Fibroblast of upper back skin (primary cell): ENCODE data around the gene ZNF292.
"Not testable (repeated sequence)": the region's sequence is repeated elsewhere in the genome, so short reads cannot be mapped to it uniquely, and the experiment has no call there.

Experiments
- DNase-seq: peaks from one replicate; pipeline ENCODE4 v3.0.0-alpha.2; 2013

Gene ZNF292

DNA sequence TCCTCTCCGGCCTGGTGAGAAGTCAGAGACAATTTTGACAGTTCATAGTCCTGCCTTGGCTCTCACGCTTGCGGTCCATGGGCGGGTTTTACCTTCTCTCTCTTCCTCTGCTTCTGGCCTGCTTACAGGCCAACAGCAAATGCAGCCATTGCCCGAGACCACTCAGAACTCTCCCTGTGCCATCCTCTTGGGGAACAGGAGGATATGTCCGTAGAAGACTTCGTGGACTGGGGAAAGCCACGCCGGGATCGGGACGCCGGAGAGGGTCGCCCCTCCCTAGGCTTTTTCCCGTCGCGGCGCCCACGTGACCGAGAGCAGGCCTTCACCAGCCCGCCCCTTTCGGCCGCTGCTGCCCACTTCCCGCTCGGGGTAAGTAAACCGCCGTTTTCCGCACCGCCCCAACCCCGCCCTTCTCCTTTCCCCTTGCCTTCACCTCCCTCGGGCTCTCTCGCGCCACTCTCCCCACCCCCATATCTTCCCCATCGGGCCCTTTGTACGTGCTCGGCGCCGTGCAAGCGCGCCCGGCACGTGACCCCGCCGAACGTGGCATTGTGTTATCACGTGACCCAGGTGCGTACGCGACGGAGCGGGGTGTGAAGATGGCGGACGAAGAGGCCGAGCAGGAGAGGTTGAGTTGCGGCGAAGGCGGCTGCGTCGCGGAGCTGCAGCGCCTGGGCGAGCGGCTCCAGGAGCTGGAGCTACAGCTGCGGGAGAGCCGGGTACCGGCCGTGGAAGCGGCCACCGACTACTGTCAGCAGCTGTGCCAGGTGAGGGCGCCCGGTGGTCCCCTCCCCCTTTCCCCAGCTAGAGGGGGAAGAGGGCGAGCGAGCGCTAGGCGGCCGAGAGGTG is at the start of gene ZNF292:
ZNF292 (plus strand) TSS at position 573 of the 849 bp plus-strand sequence; CDS start at position 600, 27 bp downstream.
- peak; percentile 98 for DNase-seq

DNA sequence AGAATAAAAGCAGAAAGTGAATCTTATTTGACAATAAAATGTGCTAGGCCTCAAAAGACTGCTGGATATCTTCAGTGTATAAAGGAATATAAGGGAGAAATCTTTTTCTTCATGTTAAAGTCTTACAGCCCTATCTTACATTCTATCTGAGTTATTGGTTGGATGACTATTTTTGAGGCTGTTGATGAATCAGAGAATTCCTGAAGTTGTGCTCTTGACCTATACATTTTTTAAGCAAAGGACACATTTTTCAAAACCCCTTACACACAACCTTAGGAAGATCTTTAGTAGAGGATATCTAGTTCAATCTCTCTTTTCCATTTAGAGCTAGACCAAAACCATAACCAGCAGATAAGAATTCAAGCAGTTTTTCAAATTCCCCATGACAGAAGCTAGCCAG is 49.5 kb upstream of the ZNF292 start:
- peak; percentile 69 for DNase-seq

DNA sequence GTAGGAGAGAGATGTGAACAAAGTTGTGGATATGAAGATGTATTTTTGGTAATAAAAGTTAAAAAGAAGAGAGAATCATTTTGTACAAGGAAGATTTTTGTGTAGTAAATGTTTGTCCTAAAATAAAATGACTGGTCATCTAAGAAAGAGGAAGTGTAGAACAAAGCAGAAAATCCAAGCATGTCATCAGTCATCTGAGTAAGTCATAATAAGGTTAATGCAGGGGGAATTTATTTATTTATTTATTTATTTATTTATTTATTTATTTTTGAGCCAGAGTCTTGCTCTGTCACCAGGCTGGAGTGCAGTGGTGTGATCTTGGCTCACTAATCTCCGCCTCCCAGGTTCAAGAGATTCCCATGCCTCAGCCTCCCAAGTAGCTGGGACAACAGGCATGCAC is 44.7 kb upstream of the ZNF292 start:
- DNase-seq, result no peak

DNA sequence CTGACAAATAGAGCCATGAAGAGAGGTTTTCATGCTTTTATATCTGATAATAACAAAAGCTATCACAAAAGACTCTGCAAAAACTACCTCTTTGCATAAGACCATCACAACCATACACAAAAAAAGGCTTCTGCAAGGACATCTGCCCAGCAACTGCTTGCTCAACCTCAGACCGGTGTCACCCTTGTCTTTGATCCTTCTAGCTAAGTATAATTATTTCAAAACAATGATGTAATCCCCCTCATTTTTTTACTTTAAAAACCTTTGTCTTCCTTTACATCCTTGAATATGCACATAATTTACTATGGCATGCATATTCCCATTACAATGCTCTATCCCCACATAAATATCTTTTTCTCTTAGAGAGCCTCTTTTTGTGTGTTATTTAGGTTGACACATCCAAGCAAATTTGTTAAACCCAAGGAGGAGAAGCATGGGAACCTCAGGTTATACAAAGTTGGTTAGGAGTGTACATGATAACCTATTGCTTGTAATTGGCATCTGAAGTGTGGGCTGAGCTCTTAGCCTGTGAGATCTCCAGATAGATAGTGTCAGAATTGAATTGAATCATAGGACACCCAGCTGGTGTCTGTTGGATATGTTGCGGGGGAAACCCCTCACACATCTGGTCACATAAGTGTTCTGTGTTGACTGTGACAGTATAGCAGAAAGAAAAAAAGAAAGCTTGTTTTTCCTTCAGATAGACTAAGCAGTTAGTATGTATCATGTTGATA is 39.8 kb upstream of the ZNF292 start:
- DNase-seq, result no peak

DNA sequence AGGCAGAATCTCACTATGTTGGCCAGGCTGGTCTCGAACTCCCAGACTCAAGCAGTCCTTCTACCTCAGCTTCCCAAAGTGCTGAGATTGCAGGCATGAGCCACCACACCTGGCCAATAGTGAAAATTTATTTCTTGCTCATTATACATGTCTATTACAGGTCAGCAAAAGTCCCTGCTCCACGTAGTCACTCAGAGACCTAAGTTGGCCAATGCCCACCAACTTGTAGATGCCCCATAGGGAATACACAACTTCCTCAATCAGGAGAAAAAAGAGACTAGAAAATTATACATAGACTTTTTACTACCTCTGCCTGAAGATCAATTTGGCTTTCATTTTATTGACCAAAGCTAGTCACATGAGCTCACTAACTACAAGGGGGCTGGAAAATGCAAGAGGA is 38.4 kb upstream of the ZNF292 start:
- no peak for DNase-seq

DNA sequence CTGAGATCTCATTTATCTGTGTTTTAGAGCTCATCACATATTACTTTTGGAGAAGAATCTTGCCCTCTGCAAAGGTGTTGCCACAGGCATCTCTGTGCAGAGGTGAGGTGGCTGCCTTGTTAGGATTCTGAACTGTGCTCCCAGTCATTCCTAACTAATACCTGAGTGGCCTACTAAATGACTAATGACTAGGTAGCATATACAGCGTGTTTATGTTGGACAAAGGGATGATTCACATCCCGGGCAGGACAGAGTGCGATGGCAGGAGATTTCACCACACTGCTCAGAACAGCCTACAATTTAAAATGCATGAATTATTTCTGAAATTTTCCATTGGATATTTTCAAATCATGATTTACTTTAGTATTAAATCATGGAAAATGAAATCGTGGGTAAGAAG is 37.3 kb upstream of the ZNF292 start:
- DNase-seq, result no peak

DNA sequence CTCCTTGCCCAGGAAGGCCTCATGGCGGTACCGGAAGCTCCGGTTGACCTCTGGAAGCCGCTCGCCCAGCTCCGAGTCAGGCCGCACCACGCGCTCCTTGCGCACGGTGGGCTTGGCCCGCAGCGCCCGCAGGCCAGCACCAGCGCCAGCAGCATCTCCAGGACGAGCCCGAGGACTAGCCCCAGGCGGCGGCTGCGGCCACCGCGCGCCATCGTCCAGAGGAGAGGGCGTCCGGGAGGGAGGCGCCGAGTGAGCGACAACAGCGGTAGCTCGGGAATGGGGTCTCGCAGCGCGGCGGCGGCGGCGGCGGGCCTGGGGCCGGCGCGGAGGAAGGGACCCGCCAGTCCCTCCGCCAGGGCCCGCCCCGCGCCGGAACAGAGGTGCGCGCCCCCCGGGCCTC is 32.9 kb upstream of the ZNF292 start:
- no peak for DNase-seq

DNA sequence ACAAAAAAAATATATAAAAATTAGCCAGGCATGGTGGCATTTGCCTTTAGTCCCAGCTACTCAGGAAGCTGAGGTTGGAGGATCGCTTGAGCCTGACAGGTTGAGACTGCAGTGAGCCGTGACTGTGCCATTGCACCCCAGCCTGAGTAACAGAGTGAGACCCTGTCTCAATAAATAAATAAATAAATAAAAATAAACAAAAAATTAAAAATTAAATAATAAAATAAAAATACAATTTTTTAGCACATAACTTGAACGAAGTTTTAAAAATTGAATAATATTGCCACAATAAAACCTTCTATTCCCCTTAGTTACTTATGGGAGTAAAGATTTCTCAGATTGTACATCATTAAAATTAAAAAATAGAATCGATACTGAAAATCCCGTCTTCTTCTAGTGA is 31.3 kb upstream of the ZNF292 start:
- no peak for DNase-seq

DNA sequence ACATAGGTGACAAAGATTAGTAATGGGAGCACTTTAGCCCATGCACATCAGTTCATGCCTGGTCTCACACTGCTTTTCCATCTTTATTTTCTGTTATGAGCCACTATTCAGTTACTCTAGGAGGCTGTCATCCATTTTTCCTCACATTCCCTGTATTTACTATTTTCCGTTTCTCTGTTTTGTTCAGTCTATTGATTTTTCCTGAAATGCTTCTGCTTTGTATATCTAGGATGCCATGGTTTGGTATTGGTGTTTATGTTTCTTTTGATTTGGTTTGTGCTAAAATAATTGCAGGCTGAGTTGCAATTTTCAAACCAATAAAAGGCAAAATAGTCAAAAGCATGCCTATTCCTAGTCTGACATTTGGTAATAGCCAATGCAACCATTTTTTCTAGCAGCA is 28.9 kb upstream of the ZNF292 start:
- DNase-seq, result no peak

DNA sequence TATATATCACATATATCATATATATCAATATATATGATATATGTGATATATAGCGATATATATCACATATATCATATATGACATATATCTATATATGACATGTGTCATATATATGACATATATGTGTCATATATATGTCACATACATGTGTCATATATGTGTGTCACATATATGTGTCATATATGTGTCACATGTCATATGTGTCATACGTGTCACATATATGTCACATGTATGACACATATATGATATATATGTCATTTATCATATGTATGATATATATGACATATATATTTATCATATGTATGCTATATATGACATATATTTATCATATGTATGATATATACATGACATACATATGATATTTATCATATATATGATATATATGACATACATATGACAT is 27.6 kb upstream of the ZNF292 start:
- no peak for DNase-seq

DNA sequence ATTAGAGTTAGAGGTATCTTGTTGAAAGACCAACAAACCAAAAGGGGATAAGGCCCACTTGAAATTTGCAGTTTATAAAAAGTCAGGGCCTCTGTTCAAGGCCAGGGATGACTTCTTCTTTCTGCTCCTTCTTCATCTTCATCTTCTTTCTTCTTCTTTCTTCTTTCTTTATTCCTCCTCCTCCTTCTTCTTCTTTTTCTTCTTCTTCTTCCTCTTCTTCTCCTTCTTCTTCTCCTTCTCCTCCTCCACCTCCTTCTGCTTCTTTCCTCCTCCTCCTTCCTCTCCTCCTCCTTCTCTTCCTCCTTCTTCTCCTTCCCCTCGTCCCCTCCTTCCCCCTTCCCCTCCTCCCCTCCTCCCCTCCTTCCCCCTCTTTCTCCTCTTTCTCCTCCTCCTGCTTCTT is 18.4 kb upstream of the ZNF292 start:
- DNase-seq, result no peak

DNA sequence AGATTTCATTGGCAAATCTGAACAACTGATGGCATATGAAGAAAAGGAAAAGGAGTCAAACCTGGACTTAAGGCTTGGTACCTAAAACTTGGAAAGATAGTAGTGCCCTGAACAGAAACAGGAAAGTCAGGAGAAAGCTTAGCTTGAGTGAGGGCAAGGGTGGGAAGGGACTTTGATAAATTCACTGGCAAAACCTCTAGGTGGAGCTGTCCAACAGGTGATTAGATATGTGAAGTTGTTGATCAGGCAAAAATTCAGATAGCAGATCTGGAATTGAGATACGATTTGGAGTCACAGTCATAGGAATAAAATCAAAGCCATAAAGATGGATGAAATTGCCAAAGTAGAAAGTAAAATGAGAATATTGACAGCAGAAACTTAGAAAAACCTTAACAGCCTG is 16.1 kb upstream of the ZNF292 start:
- DNase-seq, result peak; percentile 51

DNA sequence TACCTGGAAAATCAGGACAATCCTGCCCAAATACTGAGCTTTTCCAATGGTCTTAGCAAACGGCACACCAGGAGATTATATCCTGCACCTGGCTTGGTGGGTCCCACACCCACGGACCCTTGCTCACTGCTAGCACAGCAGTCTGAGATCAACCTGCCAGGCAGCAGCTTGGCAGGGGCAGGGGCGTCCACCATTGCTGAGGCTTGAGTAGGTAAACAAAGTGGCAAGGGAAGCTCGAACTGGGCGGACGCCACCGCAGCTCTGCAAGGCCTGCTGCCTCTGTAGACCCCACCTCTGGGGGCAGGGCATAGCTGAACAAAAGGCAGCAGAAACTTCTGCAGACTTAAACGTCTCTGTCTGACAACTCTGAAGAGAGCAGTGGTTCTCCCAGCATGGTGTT is 15.4 kb upstream of the ZNF292 start:
- DNase-seq, result not testable (repeated sequence)

DNA sequence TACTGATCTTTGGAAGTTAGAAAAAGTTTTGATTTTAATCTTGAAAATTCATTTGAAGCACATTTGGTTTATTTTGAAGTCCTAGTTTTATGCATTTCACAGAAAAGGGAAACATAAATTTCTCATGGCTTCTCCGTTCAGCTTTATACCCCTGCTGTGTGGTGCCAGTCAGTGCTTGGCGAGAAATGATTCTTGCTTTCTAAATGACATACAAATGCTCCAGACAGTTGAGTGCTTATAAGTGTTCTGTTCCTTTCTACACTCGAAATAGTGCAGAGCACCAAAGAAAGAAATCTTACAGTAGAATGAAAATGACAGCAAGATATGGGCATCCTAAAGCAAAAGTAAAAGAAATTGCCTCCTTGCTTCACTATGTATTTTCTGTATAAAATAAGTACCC is 9.0 kb upstream of the ZNF292 start:
- no peak for DNase-seq

DNA sequence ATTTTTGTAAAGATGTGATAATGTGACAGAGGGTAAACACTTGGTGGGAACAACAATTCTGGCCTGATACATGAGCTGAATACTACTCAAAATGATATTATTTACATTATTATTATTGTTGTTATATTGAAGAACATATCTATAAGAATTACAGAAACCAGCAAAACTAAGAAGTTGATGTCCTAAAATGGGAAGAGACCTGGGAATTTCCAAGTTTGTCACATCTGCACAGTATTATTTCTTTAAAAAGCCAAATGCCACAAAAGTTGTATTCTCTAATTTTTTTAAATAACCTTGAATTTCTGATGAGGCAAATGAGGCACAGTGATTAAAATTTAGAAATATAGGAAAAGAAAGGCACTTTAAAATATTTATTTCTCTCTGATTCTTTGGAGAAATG is 5.0 kb upstream of the ZNF292 start:
- DNase-seq, result no peak

DNA sequence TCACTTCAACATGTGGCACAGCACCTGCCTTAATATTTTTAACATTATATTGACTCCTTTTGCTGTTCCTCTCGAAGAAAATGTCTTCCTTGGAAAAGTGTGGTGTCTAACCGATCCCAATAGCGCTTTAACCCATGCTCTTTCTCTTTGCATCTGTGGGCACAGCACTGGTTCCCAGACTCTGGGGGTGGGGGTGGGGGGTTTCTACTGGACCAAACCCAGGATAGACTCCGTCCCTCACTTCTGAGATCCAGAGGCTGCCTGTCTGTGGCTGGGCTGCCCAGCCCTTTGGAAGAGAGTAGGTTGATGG is 3.9 kb upstream of the ZNF292 start:
- no peak for DNase-seq

DNA sequence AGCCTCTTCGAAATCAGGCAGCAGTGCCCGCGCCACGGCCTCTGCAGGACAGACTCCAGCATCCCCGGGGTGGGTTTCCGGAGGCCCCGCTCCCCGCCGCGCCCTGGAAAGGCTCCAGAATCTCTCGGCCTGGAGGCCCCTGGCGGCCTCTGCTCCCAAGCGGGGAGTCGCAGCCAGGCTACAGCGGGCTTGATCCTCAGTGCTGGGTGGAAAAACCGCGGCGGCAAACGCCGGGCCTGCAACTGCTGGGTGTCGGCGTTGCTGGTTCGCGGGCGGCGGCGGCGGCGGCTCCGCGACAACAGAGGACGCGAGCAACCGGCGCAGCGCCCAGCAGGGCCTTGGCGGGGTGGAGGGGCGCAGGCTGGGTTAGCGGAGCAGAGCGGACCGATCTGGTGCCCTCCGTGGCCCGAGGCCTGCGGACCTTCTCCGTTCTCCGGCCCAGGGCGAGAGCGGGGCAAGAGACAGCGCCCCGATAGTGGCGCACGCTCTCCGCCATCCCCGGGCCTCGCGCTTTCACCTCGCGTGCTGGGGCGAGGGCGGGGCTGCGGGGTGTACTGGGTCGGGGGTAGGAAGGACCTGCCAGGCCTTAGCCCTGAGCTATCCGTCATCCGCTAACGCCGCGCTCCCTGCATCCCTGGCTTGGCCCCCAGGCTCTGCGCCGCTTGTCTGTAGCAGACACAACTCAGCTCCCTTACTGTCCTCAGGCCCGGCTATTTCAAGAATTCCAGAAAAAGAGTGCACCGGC is 3.4 kb upstream of the ZNF292 start:
- DNase-seq, result peak; percentile 64

DNA sequence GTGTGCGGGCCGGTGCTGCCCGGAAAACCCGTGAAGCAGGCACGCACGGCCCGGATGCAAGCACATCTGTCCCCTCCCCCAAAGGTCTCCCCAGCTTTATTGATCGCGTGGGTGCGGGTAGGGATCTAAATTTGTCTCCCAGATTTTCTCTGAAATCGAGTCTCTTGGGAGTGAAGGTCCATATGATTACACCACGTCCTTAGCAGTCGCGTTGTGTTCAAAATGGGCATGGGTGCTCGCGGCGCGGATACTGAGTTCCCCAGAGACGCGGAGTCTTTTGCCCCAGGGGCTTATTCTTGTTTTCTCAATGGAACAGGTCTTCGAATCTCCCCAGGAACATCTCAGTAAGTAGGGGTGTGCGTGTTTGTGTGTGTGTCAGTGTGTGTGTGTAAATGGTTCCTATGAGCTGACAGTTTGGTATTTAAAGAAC is 2.8 kb upstream of the ZNF292 start:
- peak; percentile 7 for DNase-seq

DNA sequence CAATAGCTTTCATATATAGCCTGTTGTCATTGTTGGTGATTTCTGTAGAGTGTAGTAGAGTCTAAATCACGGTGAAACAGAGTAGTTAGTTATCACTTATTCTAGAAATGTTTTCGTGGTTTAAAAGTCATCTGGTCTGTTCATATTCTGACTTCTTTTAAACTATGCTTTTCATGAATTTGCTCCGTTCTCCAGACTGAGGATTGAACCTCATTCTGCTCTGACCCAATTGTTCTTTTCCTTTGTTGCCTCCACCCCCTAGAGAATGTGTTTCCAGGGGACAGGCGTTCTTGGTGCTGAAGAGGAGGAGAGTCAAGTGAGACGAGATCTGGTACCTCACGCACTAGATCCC is 748 bp upstream of the ZNF292 start:
- no peak for DNase-seq

DNA sequence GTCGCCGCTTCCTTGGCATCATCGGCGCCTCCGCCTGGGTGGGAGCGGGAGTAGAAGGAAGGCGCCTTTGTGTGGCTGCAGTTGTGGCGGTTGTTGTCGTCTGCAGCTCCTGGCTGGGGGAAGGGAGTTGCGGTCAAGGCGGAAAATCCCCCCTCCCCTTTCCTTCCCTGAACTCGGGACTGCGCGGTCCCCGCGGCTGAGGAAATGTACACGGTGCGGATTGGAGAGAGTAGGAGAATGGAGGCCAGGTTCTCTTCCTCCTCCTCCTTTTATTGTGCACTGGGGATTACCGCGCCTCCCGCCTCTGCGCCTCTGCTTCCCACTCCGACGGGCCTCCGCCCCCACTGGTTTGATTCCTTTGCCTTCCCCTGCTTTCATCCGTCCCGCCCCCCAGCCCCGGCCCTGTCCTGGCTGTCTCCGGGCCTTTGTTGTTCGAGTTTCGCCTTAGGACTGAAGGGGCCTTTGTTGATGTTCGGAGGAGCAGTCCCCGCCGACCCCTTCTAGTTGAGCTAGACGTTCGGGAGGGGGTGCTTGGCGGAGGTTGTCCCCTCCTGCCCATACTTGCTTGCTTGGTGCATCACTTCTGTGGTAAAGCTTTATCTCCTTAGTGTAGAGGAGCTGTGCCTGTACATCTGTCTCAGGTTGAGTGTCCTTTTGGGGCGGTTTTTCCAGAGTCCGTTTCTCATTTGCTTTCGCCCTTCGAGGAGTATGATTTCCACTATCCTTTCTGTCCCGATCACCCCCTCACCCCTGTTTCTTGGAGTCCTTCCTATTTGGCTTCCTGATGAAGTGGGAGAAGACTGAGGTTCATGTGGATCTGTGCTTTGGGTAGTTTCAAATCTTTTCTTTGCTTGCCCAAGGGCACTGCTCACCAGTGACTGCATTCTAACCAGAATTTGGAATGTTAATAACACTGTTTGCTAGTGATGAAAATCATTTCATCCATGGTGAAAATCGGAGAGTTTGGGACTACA is 764 bp downstream of the ZNF292 start:
- peak; percentile 56 for DNase-seq

DNA sequence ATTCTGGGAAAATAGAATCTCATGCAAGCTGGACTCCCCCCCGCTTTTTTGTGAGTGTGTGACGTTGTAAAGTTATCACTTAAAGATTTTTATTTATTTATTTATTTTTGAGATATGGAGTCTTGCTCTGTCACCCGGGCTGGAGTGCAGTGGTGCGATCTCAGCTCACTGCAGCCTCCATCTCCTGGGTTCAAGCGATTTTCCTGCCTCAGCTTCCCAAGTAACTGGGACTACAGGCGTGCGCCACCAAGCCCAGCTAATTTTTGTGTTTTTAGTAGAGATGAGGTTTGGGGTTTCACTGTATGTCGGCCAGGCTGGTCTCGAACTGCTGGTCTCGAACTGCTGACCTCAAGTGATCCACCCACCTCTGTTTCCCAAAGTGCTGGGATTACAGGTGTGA is 2.2 kb downstream of the ZNF292 start:
- DNase-seq, result not testable (repeated sequence)

DNA sequence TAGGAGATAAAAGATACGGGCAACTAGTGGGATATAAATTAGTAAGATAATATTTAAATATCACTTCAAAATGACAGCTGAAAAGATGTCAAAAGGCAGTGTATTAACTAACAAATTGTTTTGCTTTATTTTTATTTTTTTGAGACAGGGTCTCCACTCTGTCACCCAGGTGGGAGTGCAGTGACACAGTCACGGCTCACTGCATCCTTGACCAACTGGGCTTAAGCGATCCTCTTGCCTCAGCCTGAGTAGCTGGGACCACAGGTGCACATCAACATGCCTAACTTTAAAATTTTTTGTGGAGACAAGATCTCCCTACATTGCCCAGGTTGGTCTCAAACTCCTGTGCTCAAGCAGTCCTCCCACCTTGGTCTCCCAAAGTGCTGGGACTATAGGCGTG is 5.9 kb downstream of the ZNF292 start:
- DNase-seq, result no peak

DNA sequence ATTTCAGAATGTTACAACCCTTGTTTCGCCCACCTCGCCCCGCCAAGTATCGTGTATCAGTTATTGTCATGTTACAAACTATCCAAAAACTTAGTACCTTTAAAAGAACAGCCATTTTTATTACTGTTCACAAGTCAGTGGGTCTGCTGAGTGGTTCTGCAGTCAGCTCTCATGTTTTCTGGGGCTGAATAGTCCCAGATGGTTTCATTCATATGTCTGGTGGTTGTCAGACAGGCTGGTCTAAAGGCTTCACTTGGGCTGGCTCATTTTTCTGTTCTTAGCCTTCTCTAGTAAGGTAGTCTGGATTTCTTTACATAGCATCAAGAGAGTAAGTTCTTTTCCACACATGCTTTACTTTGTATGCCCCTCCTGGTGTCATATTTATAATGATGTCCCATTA is 8.6 kb downstream of the ZNF292 start:
- DNase-seq, result peak; percentile 15
